Measurements from ENCODE around the gene PIGC. TPM values are rescaled to one million over a fixed set of nuclear protein-coding genes. Genes with fewer than 3 reads are reported as not detected.

Gene PIGC
- 20.7 and 21.8 TPM in 2 replicates for total RNA-seq

DNA sequence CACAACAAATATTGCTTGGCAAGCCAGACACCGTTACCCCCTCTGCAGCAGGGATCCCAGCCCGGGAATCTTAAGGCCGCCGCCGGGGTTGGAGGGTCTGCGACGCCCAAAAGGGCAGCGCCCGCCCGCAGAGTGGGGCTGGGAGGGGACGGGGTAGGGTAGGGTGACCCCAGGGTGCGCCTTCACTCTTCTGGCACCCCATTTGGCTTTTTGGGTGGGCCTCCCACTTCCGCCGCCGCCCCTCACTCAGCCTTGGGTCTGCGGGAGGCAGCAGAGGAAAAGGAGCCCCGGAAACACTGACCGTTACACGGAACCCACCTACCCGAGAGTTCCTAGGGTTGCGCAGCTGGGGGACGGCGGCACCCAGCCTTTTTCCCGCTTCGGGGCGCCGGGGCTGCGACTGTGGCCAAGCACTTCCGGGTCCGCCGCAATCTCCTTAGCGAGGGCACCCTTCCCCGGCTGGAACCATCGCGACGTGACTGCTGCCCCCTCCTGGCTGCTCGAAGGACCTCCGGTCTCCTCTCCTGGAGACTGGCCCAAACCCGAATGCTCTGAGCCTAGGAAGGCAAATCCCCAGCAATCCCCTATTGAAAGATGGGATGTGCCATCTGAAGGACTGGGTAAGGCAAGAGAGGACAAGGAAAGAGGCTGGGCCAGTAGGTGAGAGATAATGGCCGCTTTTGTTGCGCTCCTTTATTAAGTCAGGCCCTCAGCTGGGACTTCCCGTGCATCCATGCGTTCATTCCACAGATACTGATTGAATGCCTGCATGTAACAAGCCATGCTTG lies at the start of gene PIGC:
PIGC (minus strand) TSS at position 404 of the 788 bp plus-strand sequence. CDS start 1,447 bp downstream, outside the sequence.
- peaks cover 33% of the 10 kb centered on the region for H3K36me3 Mint-ChIP-seq (ENCODE audit: low read depth)
- H3K27me3 Mint-ChIP-seq (ENCODE audit: low read depth), result no peaks in the 10 kb centered on the region
- H3K4me3 Mint-ChIP-seq (ENCODE audit: low read depth), result peak within 1 kb of the TSS; percentile 90
- H3K9me3 Mint-ChIP-seq, result no peaks in the 10 kb centered on the region
- peak; percentile 86 for DNase-seq (ENCODE audit: low spot score)
- peaks cover 31% of the 10 kb centered on the region for H3K4me1 Mint-ChIP-seq (ENCODE audit: low read depth)
- intact Hi-C loops (cut with micrococcal nuclease), result loop anchor here (1.0 to 5.0 kb wide), 3 partner anchors 15 to 442 kb away; no protein-coding TSS in a partner anchor
- H3K27ac Mint-ChIP-seq, result peak within 1 kb of the TSS; percentile 87

DNA sequence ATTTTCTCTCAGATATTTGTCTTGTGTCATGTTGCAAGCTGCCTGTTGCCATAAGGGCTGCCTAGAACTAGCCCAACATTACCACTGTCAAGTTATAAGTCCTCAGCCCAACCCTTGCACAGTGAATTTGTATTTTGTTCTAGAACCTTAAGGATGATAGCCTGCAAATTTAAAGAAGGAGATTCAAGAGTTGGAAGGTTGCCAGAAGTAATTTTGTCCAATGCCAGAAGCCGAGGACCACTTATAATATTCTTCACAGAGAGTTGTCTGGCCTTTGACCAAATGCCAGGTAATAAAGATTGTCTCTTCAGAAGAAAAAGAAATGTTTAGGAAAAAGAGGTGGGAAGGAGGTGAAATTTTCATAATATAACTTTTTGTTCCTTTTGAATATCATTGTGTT lies 48.6 kb upstream of the PIGC start:
- Mint-ChIP-seq H3K27me3 (ENCODE audit: low read depth) (peaks cover 35% of the 10 kb centered on the region), H3K27ac (no peak overlapping the region)
- no peak for DNase-seq (ENCODE audit: low spot score)

DNA sequence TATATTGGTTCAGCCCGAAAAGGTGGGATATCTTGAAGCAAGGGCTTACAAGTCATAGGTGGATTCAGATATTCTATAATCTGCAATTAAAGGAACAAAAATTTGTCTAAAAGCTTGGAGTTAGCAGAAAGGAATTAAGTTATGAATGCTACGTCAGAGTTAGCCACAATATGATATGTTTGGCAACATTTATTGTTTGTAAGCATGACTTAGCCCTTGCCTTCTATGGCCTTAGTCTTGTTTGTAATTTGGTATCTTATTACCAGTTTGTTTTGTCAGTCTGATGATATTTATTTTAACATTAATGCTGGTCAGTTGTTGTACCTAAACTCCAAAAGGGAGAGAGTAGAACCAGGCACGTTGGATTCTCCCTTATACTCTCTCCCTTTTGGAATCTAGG lies 46.0 kb upstream of the PIGC start:
- Mint-ChIP-seq H3K4me1 (ENCODE audit: low read depth) (peaks cover 3% of the 10 kb centered on the region), H3K36me3 (ENCODE audit: low read depth) (no peaks in the 10 kb centered on the region), H3K27ac (no peak overlapping the region), H3K4me3 (ENCODE audit: low read depth) (no peak overlapping the region), H3K9me3 (no peaks in the 10 kb centered on the region), H3K27me3 (ENCODE audit: low read depth) (peaks cover 45% of the 10 kb centered on the region)
- intact Hi-C loops (cut with micrococcal nuclease), result no loop called here
- DNase-seq (ENCODE audit: low spot score), result no peak

More for the DNA sequence above, 48.6 kb upstream of the PIGC start:
- no peaks in the 10 kb centered on the region for H3K36me3 Mint-ChIP-seq (ENCODE audit: low read depth)
- peaks cover 2% of the 10 kb centered on the region for H3K4me1 Mint-ChIP-seq (ENCODE audit: low read depth)
- H3K9me3 Mint-ChIP-seq, result no peaks in the 10 kb centered on the region
- no peak overlapping the region for H3K4me3 Mint-ChIP-seq (ENCODE audit: low read depth)
- intact Hi-C loops (cut with micrococcal nuclease), result no loop called here

DNA sequence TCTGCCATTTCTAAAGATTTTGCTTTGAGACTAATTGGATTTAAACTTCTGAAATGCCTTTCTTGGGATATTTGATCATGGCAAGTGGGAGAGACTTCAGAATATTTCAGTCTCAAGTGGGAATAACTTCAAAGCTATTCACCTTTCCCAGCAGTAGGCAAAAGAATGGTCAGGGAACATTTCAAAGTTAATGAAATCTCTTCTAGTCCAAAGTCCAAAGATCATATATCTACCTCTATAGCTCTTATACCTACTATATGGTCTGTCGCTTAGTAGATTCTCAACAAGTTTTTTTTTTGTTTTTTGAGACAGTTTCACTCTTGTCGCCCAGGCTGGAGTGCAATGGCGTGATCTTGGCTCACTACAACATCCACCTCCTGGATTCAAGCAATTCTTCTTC lies 44.5 kb upstream of the PIGC start:
- Mint-ChIP-seq H3K9me3 (no peaks in the 10 kb centered on the region), H3K27me3 (ENCODE audit: low read depth) (peaks cover 41% of the 10 kb centered on the region), H3K4me1 (ENCODE audit: low read depth) (peaks cover 3% of the 10 kb centered on the region), H3K27ac (no peak overlapping the region), H3K4me3 (ENCODE audit: low read depth) (no peak overlapping the region), H3K36me3 (ENCODE audit: low read depth) (no peaks in the 10 kb centered on the region)
- no peak for DNase-seq (ENCODE audit: low spot score)
- intact Hi-C loops (cut with micrococcal nuclease), result no loop called here

DNA sequence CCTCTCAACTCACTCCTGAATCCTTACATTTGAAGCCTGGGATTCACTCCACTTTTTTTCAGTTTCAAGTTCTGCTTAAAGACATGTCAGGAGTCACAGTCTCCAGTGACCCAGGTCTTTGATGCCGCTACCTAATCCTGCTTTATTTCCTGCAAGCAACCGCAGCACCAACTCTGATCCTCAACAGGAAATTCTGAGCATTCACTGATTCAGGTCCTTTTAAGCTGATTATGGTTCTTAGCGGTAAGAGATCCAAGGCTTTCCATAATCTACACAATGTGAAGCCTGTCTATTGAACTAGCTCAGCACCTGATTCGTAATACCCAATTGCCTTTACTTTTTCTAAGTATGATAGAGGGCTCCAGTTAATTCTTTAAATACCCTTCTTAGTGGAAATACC lies 43.7 kb upstream of the PIGC start:
- DNase-seq (ENCODE audit: low spot score), result no peak
- intact Hi-C loops (cut with micrococcal nuclease), result no loop called here
- no peak overlapping the region for H3K27ac Mint-ChIP-seq
- no peak overlapping the region for H3K4me3 Mint-ChIP-seq (ENCODE audit: low read depth)
- H3K27me3 Mint-ChIP-seq (ENCODE audit: low read depth), result peaks cover 41% of the 10 kb centered on the region
- H3K4me1 Mint-ChIP-seq (ENCODE audit: low read depth), result peaks cover 3% of the 10 kb centered on the region
- H3K9me3 Mint-ChIP-seq, result no peaks in the 10 kb centered on the region
- no peaks in the 10 kb centered on the region for H3K36me3 Mint-ChIP-seq (ENCODE audit: low read depth)

DNA sequence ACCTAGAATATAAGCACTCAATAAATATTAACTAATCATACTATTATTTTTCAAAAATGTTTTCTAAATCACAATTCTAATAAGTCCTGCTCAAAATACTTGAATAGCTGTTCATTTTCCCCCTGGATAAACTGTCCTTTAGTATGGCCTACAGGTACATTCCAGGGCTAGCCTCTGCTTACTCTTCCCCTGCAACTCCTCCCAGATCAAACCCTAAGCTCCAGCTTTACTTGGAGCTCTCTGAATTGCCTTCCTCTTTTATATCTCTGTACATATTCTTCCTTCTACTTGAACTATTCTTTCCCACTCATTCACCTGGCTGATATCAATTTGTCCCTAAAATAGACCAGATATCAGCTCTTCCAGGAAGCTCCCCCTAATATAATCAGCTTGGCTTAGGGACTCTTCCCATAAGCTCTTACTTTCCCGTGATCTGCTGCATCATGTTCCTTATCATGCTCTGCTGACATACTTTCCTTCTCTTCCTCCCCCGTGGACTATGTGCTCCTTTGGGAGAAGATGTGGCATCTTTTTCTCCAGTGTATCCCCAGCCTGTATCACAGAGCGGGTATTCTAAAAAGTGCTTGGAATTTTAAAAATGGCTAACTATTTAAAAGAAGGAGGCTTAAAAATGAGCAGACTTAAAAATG lies 43.1 kb upstream of the PIGC start:
- intact Hi-C loops (cut with micrococcal nuclease), result no loop called here
- Mint-ChIP-seq H3K27ac (no peak overlapping the region), H3K36me3 (ENCODE audit: low read depth) (no peaks in the 10 kb centered on the region), H3K9me3 (no peaks in the 10 kb centered on the region), H3K4me1 (ENCODE audit: low read depth) (peaks cover 3% of the 10 kb centered on the region), H3K27me3 (ENCODE audit: low read depth) (peaks cover 38% of the 10 kb centered on the region), H3K4me3 (ENCODE audit: low read depth) (no peak overlapping the region)
- DNase-seq (ENCODE audit: low spot score), result no peak

DNA sequence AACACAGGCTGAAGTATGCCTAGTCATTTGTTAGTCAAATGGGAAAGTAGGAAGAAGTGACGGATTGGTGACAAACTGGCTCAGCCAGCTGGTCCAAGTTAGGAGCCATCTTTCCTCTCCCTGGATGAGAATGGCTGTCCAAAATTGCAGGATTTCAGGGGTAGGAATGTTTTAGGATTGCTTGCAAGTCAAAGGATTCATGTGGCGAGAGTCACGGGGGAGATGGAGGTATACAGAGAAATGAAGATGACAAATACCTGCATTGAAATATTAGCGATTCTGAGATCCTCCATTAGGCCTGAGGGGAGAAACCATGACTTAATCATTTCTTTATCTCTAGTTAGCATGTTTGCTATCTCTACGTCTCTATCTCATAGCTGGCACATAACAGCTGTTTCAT lies 41.8 kb upstream of the PIGC start:
- Mint-ChIP-seq H3K27me3 (ENCODE audit: low read depth) (peaks cover 34% of the 10 kb centered on the region), H3K4me3 (ENCODE audit: low read depth) (no peak overlapping the region), H3K36me3 (ENCODE audit: low read depth) (no peaks in the 10 kb centered on the region), H3K9me3 (no peaks in the 10 kb centered on the region), H3K27ac (no peak overlapping the region), H3K4me1 (ENCODE audit: low read depth) (peaks cover 3% of the 10 kb centered on the region)
- intact Hi-C loops (cut with micrococcal nuclease), result no loop called here
- no peak for DNase-seq (ENCODE audit: low spot score)

DNA sequence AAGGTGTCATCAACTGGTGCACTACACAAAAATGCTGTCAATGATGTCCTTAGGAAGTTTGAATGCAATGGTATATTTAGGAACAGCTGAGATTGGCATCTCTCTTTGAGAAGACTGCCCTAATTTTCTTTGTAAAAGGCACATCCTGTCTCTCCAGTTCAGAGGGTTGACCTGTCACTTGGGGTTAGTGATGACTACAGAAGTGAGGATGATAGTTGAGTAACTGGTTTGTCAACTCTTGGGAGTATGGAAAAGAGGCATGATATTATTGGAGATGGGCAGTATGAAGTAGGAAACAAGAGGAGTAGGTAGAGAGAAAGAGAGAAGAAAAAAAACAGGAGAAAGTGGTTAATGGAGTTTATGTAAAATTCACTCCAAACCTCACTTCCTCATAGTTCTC lies 40.4 kb upstream of the PIGC start:
- no peaks in the 10 kb centered on the region for H3K36me3 Mint-ChIP-seq (ENCODE audit: low read depth)
- peaks cover 6% of the 10 kb centered on the region for H3K4me1 Mint-ChIP-seq (ENCODE audit: low read depth)
- intact Hi-C loops (cut with micrococcal nuclease), result no loop called here
- H3K27ac Mint-ChIP-seq, result no peak overlapping the region
- no peak for DNase-seq (ENCODE audit: low spot score)
- no peaks in the 10 kb centered on the region for H3K9me3 Mint-ChIP-seq
- peaks cover 32% of the 10 kb centered on the region for H3K27me3 Mint-ChIP-seq (ENCODE audit: low read depth)
- no peak overlapping the region for H3K4me3 Mint-ChIP-seq (ENCODE audit: low read depth)

DNA sequence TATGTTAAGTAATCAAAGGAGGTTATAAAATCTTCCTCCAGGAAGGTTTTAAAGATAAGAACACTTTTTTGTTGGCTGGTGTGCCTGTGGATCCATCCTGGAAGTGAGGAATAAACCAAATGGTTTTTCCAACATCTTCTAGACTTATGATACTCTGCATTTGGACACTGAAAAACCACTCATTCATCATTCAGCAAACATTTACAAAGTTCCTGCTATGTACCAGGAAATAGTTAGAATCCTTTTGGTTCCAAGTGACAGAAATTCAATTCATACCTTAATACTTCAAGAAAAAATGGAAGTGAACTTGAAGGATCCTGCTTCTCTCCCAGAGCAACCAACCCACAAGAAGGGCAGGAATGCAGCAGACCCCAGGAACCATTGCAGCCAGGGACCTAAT lies 39.6 kb upstream of the PIGC start:
- Mint-ChIP-seq H3K4me1 (ENCODE audit: low read depth) (peaks cover 6% of the 10 kb centered on the region), H3K27me3 (ENCODE audit: low read depth) (peaks cover 27% of the 10 kb centered on the region), H3K4me3 (ENCODE audit: low read depth) (no peak overlapping the region), H3K27ac (no peak overlapping the region), H3K36me3 (ENCODE audit: low read depth) (no peaks in the 10 kb centered on the region), H3K9me3 (no peaks in the 10 kb centered on the region)
- intact Hi-C loops (cut with micrococcal nuclease), result no loop called here
- no peak for DNase-seq (ENCODE audit: low spot score)

DNA sequence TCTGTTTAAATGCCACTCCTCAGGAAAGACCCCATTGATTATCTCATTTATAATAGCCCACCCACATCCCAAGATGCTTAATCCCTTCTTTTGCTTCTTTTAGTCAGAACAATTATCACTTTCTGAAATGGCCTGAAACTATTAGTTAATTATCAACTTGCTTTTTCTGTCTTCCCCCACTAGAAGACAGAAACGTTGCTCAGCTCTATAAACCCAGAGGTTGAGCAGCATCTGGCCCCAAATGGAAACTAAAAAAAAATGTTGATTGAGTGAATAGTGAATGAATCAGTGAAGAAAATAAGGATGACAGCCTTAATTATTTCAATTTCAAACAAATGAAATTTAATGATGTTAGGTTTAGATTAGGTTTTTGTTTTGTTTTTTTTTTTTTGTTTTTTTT lies 38.2 kb upstream of the PIGC start:
- Mint-ChIP-seq H3K4me3 (ENCODE audit: low read depth) (no peak overlapping the region), H3K9me3 (no peaks in the 10 kb centered on the region), H3K36me3 (ENCODE audit: low read depth) (no peaks in the 10 kb centered on the region), H3K27ac (no peak overlapping the region), H3K4me1 (ENCODE audit: low read depth) (peaks cover 3% of the 10 kb centered on the region), H3K27me3 (ENCODE audit: low read depth) (peaks cover 22% of the 10 kb centered on the region)
- no peak for DNase-seq (ENCODE audit: low spot score)
- intact Hi-C loops (cut with micrococcal nuclease), result no loop called here

DNA sequence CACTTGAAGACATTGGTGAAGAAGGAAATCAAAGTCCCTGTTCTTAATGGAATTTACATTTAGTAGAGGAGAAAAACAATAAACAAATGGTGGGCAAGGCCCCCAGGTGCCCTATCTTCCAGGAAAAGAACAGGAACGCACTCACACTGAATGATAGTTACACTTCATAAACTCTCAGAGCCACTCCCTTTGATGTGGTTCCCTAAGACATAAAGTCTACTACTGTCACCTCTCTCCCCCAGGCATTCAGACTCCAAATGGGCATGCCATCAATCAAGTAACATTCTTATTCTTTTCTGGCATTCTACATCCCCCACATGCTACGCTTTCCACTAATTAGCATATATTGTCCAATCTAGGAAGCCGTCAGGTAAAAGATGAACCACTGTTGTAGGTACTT lies 36.6 kb upstream of the PIGC start:
- Mint-ChIP-seq H3K9me3 (no peaks in the 10 kb centered on the region), H3K27ac (no peak overlapping the region), H3K4me1 (ENCODE audit: low read depth) (peaks cover 3% of the 10 kb centered on the region), H3K36me3 (ENCODE audit: low read depth) (no peaks in the 10 kb centered on the region), H3K4me3 (ENCODE audit: low read depth) (no peak overlapping the region), H3K27me3 (ENCODE audit: low read depth) (peaks cover 15% of the 10 kb centered on the region)
- intact Hi-C loops (cut with micrococcal nuclease), result no loop called here
- no peak for DNase-seq (ENCODE audit: low spot score)

DNA sequence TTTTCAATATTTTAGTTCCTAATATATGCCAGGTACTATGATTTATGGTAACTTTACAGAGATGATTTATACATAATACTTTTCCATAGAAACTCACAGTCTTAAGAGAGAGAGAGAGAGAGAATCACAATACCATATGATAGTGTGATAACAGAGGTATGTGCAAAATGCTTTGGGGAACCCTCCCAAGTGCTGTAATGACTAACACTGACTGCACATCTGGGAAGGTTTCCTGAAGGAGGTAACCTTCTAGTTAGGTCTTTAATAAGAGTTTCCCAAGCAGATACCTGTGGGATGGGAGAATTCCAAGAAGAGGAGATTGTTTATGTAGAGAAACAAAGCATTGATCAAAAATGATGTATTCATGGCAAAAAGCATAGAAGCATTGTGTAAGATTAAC lies 34.6 kb upstream of the PIGC start:
- no peaks in the 10 kb centered on the region for H3K36me3 Mint-ChIP-seq (ENCODE audit: low read depth)
- H3K4me1 Mint-ChIP-seq (ENCODE audit: low read depth), result peaks cover 3% of the 10 kb centered on the region
- H3K4me3 Mint-ChIP-seq (ENCODE audit: low read depth), result no peak overlapping the region
- peaks cover 15% of the 10 kb centered on the region for H3K27me3 Mint-ChIP-seq (ENCODE audit: low read depth)
- H3K27ac Mint-ChIP-seq, result no peak overlapping the region
- intact Hi-C loops (cut with micrococcal nuclease), result no loop called here
- H3K9me3 Mint-ChIP-seq, result no peaks in the 10 kb centered on the region
- no peak for DNase-seq (ENCODE audit: low spot score)

DNA sequence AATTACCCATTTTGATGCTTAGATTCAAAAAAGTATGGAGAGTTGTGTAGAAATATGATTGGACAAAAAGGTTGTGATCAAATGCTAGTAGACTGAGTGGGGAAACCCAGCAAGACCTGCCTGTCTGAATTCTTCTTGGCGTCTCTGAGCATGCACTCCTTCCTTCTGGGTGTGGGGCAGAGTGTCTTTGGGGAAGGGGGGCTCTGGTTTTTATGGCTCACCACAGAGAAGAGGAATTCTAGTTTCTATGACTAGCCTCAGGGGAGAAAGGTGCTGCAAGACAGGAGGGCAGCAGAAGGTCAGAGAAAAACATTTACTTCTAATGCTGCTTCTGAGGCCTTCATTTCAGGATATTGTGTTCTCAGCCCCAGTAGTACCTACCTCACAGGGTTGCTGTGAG lies 33.9 kb upstream of the PIGC start:
- no peaks in the 10 kb centered on the region for H3K9me3 Mint-ChIP-seq
- intact Hi-C loops (cut with micrococcal nuclease), result no loop called here
- H3K36me3 Mint-ChIP-seq (ENCODE audit: low read depth), result no peaks in the 10 kb centered on the region
- H3K4me1 Mint-ChIP-seq (ENCODE audit: low read depth), result peaks cover 3% of the 10 kb centered on the region
- no peak for DNase-seq (ENCODE audit: low spot score)
- no peak overlapping the region for H3K27ac Mint-ChIP-seq
- H3K27me3 Mint-ChIP-seq (ENCODE audit: low read depth), result peaks cover 16% of the 10 kb centered on the region
- H3K4me3 Mint-ChIP-seq (ENCODE audit: low read depth), result no peak overlapping the region
